Panc1 (cell line): Measurements from ENCODE around the gene ZNF615. TPM values are rescaled to one million over a fixed set of nuclear protein-coding genes. Genes with fewer than 3 reads are reported as not detected.
"Not testable (repeated sequence)": the region's sequence is repeated elsewhere in the genome, so short reads cannot be mapped to it uniquely, and the experiment has no call there.

Experiments
- ATAC-seq: fragments of 200-7000 bp; cut with Tn5 transposase; 2 replicates; pipeline ENCODE4 v1.9.1; 2020; ENCODE audit warnings: mild to moderate bottlenecking, moderate library complexity
- BruUV-seq: library from RNA; stranded (reverse); fragments of 400-500 nt; replicated peaks from 2 replicates; lab custom pipeline; 2021; lab: Mats Ljungman, UMichigan
- CTCF ChIA-PET: fragments of 300-600 bp; sonication (Branson Sonifier 250); formaldehyde crosslinking; loops from one replicate; lab custom pipeline; 2022; ENCODE audit warnings: antibody characterized with exemption; lab: Charles Lee
- POLR2A ChIA-PET: fragments of 300-600 bp; sonication (Branson Sonifier 250); formaldehyde crosslinking; loops from one replicate; lab custom pipeline; 2022; ENCODE audit warnings: antibody characterized with exemption; lab: Charles Lee
- DNase-seq: peaks from one replicate; pipeline ENCODE4 v3.0.0-alpha.2; 2010; ENCODE audit warnings: low read depth, low spot score
- H3K27ac ChIP-seq: 2 replicates; pipeline ENCODE4 v1.5.1; 2011; ENCODE audit warnings: mild to moderate bottlenecking, low read length, inconsistent platforms
- H3K27me3 ChIP-seq: fragments of 200-500 bp; sonication (Bioruptor generic); 2 replicates; pipeline ENCODE4 v1.6.0; 2014; ENCODE audit warnings: low read length, inconsistent platforms; ENCODE audit not compliant: control insufficient read depth, insufficient read depth
- H3K36me3 ChIP-seq: fragments of 200-500 bp; sonication (Bioruptor generic); 2 replicates; pipeline ENCODE4 v1.5.1; 2014; ENCODE audit warnings: inconsistent platforms, mild to moderate bottlenecking, low read length, moderate library complexity; ENCODE audit not compliant: control insufficient read depth, insufficient read depth
- H3K4me1 ChIP-seq: 2 replicates; pipeline ENCODE4 v1.5.1; 2011; ENCODE audit warnings: inconsistent platforms, mild to moderate bottlenecking, low read length, moderate library complexity; ENCODE audit not compliant: control insufficient read depth, insufficient read depth
- H3K4me3 ChIP-seq, 2 experiments: 2 replicates each; pipeline ENCODE4 v1.5.1; 2011 to 2012; ENCODE audit warnings: low read depth in 2 of 2, low read length in 2 of 2, mild to moderate bottlenecking in 2 of 2, inconsistent platforms in 1 of 2, moderate library complexity in 1 of 2
- H3K9me3 ChIP-seq: fragments of 200-500 bp; sonication (Bioruptor generic); 2 replicates; pipeline ENCODE4 v1.5.1; 2014; ENCODE audit warnings: low read depth, mild to moderate bottlenecking, inconsistent platforms, low read length, moderate library complexity; ENCODE audit not compliant: control insufficient read depth, insufficient read depth
- CTCF ChIP-seq: fragments of 450-650 bp; IDR thresholded peaks from 2 replicates; pipeline ENCODE4 v1.5.1; 2017; ENCODE audit warnings: mild to moderate bottlenecking
- POLR2AphosphoS5 ChIP-seq: IDR thresholded peaks from 2 replicates; pipeline ENCODE4 v1.6.1; 2012; ENCODE audit warnings: mild to moderate bottlenecking, low read depth, low read length, moderate library complexity
- SIN3A ChIP-seq: IDR thresholded peaks from 2 replicates; pipeline ENCODE4 v1.6.1; 2012; ENCODE audit warnings: low read depth, mild to moderate bottlenecking, low read length, moderate library complexity, borderline replicate concordance; ENCODE audit not compliant: insufficient read depth
- TCF7L2 ChIP-seq: IDR thresholded peaks from 2 replicates; pipeline ENCODE4 v1.6.1; 2011; ENCODE audit warnings: mild to moderate bottlenecking, low read depth, low read length, inconsistent platforms
- in situ Hi-C: cut with HindIII; loops from 2 replicates; pipeline ENCODE4 v1.10.0; 2016; ENCODE audit warnings: low sequenced_read_pairs, low pct_unique_long_range_greater_than_20kb
- intact Hi-C: fragments of 100-400 bp; cut with micrococcal nuclease; formaldehyde crosslinking; loops from one replicate; pipeline ENCODE4 v1.10.0; 2022; ENCODE audit not compliant: unreplicated experiment
- total RNA-seq: library from RNA; stranded (reverse); gene quantifications from one replicate; pipeline ENCODE4 v1.2.1, GENCODE V29; 2021; ENCODE audit not compliant: unreplicated experiment
- TF ChIP-seq, protein P1 (sequence below), 2 experiments: IDR thresholded peaks; 2 replicates each; pipeline ENCODE4 v1.6.1; 2011 to 2012; ENCODE audit warnings: low read depth in 2 of 2, control low read depth in 1 of 2, low read length in 1 of 2, mild to moderate bottlenecking in 1 of 2, moderate library complexity in 1 of 2; ENCODE audit not compliant: insufficient read depth in 1 of 2

Gene ZNF615
- total RNA-seq, 1 experiment from 2014 or later = 3.6 TPM

- no peak for DNase-seq
- TF ChIP-seq POLR2AphosphoS5 (no peak), SIN3A (no peak), TCF7L2 (no peak), CTCF (no peak)
- TF ChIP-seq, protein P1, sequence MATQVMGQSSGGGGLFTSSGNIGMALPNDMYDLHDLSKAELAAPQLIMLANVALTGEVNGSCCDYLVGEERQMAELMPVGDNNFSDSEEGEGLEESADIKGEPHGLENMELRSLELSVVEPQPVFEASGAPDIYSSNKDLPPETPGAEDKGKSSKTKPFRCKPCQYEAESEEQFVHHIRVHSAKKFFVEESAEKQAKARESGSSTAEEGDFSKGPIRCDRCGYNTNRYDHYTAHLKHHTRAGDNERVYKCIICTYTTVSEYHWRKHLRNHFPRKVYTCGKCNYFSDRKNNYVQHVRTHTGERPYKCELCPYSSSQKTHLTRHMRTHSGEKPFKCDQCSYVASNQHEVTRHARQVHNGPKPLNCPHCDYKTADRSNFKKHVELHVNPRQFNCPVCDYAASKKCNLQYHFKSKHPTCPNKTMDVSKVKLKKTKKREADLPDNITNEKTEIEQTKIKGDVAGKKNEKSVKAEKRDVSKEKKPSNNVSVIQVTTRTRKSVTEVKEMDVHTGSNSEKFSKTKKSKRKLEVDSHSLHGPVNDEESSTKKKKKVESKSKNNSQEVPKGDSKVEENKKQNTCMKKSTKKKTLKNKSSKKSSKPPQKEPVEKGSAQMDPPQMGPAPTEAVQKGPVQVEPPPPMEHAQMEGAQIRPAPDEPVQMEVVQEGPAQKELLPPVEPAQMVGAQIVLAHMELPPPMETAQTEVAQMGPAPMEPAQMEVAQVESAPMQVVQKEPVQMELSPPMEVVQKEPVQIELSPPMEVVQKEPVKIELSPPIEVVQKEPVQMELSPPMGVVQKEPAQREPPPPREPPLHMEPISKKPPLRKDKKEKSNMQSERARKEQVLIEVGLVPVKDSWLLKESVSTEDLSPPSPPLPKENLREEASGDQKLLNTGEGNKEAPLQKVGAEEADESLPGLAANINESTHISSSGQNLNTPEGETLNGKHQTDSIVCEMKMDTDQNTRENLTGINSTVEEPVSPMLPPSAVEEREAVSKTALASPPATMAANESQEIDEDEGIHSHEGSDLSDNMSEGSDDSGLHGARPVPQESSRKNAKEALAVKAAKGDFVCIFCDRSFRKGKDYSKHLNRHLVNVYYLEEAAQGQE (IDR thresholded peaks at IDR 0.05; ENCODE audit: insufficient read depth in 1 of 2, low read depth in 2 of 2, low read length in 1 of 2) = no peak
- Histone ChIP-seq H3K27me3 (no peaks in the 10 kb centered on the region), H3K4me1 (no peaks in the 10 kb centered on the region), H3K9me3 (peaks cover 23% of the 10 kb centered on the region; the same call in 1 of the 2 replicates), H3K36me3 (peaks cover 4% of the 10 kb centered on the region), H3K27ac (no peak overlapping the region), H3K4me3 (no peak overlapping the region)
- BruUV-seq = TSS peak; percentile 35
- POLR2A ChIA-PET = no interaction called here
- in situ Hi-C loops (no loop called here), intact Hi-C loops (no loop called here)
- no peak for ATAC-seq
- CTCF ChIA-PET = no interaction called here
Measured at GRCh38 chr19:51965583-51965982, 42.4 kb downstream of the ZNF615 start.

GRCh38 chr19:51960621-51961233 lies 47.3 kb downstream of the ZNF615 start:
- ATAC-seq, H3K4me3 ChIP-seq, DNase-seq, BruUV-seq, intact Hi-C loops, H3K27ac ChIP-seq, H3K27me3 ChIP-seq, H3K36me3 ChIP-seq, POLR2A ChIA-PET, H3K4me1 ChIP-seq, in situ Hi-C loops, CTCF ChIA-PET: not testable (repeated sequence)
- peaks cover 11% of the 10 kb centered on the region; the same call in 1 of the 2 replicates for H3K9me3 ChIP-seq

GRCh38 chr19:51959791-51960190 lies 48.2 kb downstream of the ZNF615 start:
- peaks cover 7% of the 10 kb centered on the region; the same call in 1 of the 2 replicates for H3K9me3 ChIP-seq
- intact Hi-C loops = no loop called here

More at GRCh38 chr19:51959791-51960190, 48.2 kb downstream of the ZNF615 start:
- BruUV-seq = no TSS peak
- Histone ChIP-seq H3K27me3 (no peaks in the 10 kb centered on the region), H3K27ac (no peak overlapping the region), H3K36me3 (no peaks in the 10 kb centered on the region), H3K4me3 (no peak overlapping the region), H3K4me1 (no peaks in the 10 kb centered on the region)
- ChIA-PET CTCF (no interaction called here), POLR2A (no interaction called here)
- DNase-seq = no peak
- in situ Hi-C loops = no loop called here
- TF ChIP-seq SIN3A = no peak
- no peak for TF ChIP-seq POLR2AphosphoS5
- no peak for TF ChIP-seq TCF7L2
- TF ChIP-seq, protein P1 (IDR thresholded peaks at IDR 0.05; ENCODE audit: insufficient read depth in 1 of 2, low read depth in 2 of 2, low read length in 1 of 2) = no peak
- TF ChIP-seq CTCF = no peak
- no peak for ATAC-seq
